ENCODE measurements around the gene LIMS1.

DNA sequence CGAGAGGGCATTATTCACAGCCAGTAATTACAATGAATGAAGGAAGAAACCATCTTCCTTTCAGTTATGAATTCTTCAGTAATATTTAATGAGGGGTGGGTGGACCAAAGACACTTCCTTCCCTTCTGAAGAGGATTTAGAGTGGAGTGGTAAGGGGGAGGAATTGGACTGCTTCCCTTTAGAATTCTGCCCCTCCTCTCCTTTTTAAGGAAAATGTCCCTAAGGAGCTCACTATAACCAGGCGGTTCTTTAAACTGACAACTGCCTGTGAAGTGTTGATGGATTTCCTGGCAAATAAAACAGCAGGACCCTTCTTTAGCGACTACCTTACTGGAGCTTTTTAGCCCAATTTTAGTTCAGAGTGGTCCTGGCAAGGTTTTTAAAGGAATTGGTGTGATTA lies 86.4 kb downstream of the LIMS1 start:
- TF ChIP-seq, protein P1, sequence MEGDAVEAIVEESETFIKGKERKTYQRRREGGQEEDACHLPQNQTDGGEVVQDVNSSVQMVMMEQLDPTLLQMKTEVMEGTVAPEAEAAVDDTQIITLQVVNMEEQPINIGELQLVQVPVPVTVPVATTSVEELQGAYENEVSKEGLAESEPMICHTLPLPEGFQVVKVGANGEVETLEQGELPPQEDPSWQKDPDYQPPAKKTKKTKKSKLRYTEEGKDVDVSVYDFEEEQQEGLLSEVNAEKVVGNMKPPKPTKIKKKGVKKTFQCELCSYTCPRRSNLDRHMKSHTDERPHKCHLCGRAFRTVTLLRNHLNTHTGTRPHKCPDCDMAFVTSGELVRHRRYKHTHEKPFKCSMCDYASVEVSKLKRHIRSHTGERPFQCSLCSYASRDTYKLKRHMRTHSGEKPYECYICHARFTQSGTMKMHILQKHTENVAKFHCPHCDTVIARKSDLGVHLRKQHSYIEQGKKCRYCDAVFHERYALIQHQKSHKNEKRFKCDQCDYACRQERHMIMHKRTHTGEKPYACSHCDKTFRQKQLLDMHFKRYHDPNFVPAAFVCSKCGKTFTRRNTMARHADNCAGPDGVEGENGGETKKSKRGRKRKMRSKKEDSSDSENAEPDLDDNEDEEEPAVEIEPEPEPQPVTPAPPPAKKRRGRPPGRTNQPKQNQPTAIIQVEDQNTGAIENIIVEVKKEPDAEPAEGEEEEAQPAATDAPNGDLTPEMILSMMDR (IDR thresholded peaks at IDR 0.05): no peak
- TF ChIP-seq POLR2A (IDR thresholded peaks at IDR 0.05) (no peak), POLR2AphosphoS5 (IDR thresholded peaks at IDR 0.05) (no peak)

All from prostate gland (tissue), 2 donors.